Embryonic facial prominence (tissue), 1 donor: ENCODE results near the gene METTL6.
"Not testable (repeated sequence)": the region's sequence is repeated elsewhere in the genome, so short reads cannot be mapped to it uniquely, and the experiment has no call there.

Source experiments
- DNase-seq: peaks from one replicate; pipeline ENCODE4 v3.0.0-alpha.2; 2016; ENCODE audit errors: extremely low spot score

METTL6 gene

DNA sequence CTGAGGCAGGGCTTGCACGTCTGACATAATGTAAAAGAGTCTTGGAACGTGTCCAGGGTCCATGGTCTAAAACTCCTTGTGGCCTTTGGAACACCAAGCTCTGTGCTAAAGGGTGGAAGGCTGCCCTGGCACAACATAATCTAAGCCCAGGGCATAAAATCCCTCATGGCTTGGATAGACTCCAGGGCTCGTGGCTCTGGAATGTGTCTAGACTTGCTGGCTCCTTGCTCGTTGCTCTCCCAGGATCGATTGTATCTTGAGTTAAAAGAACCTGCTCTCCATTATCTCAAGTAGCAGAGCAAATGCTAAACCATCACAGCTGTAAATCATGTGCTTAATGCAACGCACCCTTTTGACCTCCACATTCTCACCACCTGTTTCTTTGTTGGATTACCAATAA is 63.3 kb downstream of the METTL6 start:
- DNase-seq: not testable (repeated sequence)

- no peak for DNase-seq
These were observed 65.7 kb downstream of the METTL6 start for GRCh38 chr3:15361494-15362214.

- DNase-seq: no peak
These were observed 66.4 kb downstream of the METTL6 start for GRCh38 chr3:15360788-15361493.
